Breast epithelium (tissue), 4 donors: ENCODE results near the gene CSNK2B. TPM values are rescaled to one million over a fixed set of nuclear protein-coding genes. Genes with fewer than 3 reads are reported as not detected.

Source experiments
- DNase-seq, 2 donors: peaks; one replicate each; pipeline ENCODE4 v3.0.0-alpha.2; 2019; ENCODE audit warnings: low spot score in 2 of 2
- H3K27ac ChIP-seq, 2 donors: fragments of 200-600 bp; sonication (generic) in 1 of 2; one replicate each; pipeline ENCODE4 v1.5.1; 2016 to 2019; ENCODE audit warnings: mild to moderate bottlenecking in 1 of 2
- H3K27me3 ChIP-seq, 2 donors: fragments of 200-600 bp; sonication (generic) in 1 of 2; one replicate each; pipeline versions ENCODE4 v1.5.1 to v1.6.0; 2017 to 2019; ENCODE audit warnings: control low read depth in 1 of 2, mild to moderate bottlenecking in 1 of 2
- H3K36me3 ChIP-seq: fragments of 200-600 bp; one replicate; pipeline ENCODE4 v1.5.1; 2019
- H3K4me1 ChIP-seq, 2 donors: fragments of 200-600 bp; sonication (generic); one replicate each; pipeline ENCODE4 v1.5.1; 2016 to 2019; ENCODE audit warnings: control low read depth in 1 of 2
- H3K4me3 ChIP-seq, 3 donors: fragments of 200-600 bp; sonication (generic); 1 replicate in 2 of 3; 2 replicates in 1 of 3; pipeline ENCODE4 v1.5.1; 2016 to 2019; ENCODE audit warnings: mild to moderate bottlenecking in 3 of 3, moderate library complexity in 2 of 3
- H3K9me3 ChIP-seq, 2 donors: fragments of 200-600 bp; sonication (generic) in 1 of 2; one replicate each; pipeline ENCODE4 v1.5.1; 2016 to 2019; ENCODE audit warnings: control low read depth in 1 of 2
- CTCF ChIP-seq, 3 donors: fragments of 450-650 bp; IDR thresholded peaks; one replicate each; pipeline ENCODE4 v1.5.1; 2016 to 2017; ENCODE audit warnings: antibody characterized with exemption in 3 of 3, mild to moderate bottlenecking in 3 of 3, moderate library complexity in 3 of 3
- POLR2A ChIP-seq: fragments of 450-650 bp; IDR thresholded peaks from one replicate; pipeline ENCODE4 v1.6.1; 2016; ENCODE audit warnings: antibody characterized with exemption, mild to moderate bottlenecking, moderate library complexity
- POLR2AphosphoS5 ChIP-seq, 3 donors: sonication (generic); formaldehyde crosslinking; IDR thresholded peaks; one replicate each; pipeline ENCODE4 v1.6.1; 2017; ENCODE audit warnings: antibody characterized with exemption in 3 of 3
- intact Hi-C: fragments of 100-400 bp; cut with DNase I; formaldehyde crosslinking; loops from one replicate; pipeline ENCODE4 v1.15.1; 2023; ENCODE audit warnings: low total_unique reads
- total RNA-seq, 3 donors: library from RNA; depleted of rRNA; stranded (reverse); fragments of >200 nt; gene quantifications; one replicate each; pipeline ENCODE4 v1.1.0, GENCODE V29; 2016

The CSNK2B gene
- total RNA-seq, 3 donors from 2014 or later = 135 to 180 (median 178) TPM

- DNase-seq = no peak
- Histone ChIP-seq H3K9me3 (no peaks in the 10 kb centered on the region), H3K36me3 (no peaks in the 10 kb centered on the region), H3K27me3 (no peaks in the 10 kb centered on the region), H3K4me3 (no peak overlapping the region), H3K4me1 (no peaks in the 10 kb centered on the region), H3K27ac (no peak overlapping the region)
- intact Hi-C loops = no loop called here
- TF ChIP-seq POLR2A (no peak), CTCF (IDR thresholded peaks at IDR 0.05) (no peak), POLR2AphosphoS5 (IDR thresholded peaks at IDR 0.05) (no peak)
Measured at GRCh38 chr6:31710523-31711219, 44.8 kb downstream of the CSNK2B start.

GRCh38 chr6:31711233-31711632 lies 45.4 kb downstream of the CSNK2B start:
- Histone ChIP-seq H3K4me3 (no peak overlapping the region), H3K27me3 (no peaks in the 10 kb centered on the region), H3K4me1 (no peaks in the 10 kb centered on the region), H3K27ac (no peak overlapping the region), H3K9me3 (no peaks in the 10 kb centered on the region), H3K36me3 (no peaks in the 10 kb centered on the region)
- intact Hi-C loops = no loop called here
- DNase-seq = no peak
- TF ChIP-seq POLR2AphosphoS5 (IDR thresholded peaks at IDR 0.05) = no peak
- TF ChIP-seq POLR2A = no peak
- TF ChIP-seq CTCF (IDR thresholded peaks at IDR 0.05) = no peak

- no peak overlapping the region for H3K4me3 ChIP-seq
- no peaks in the 10 kb centered on the region for H3K36me3 ChIP-seq
- intact Hi-C loops = no loop called here
- H3K27ac ChIP-seq = no peak overlapping the region
- no peaks in the 10 kb centered on the region for H3K9me3 ChIP-seq
- DNase-seq = peak in 1 of 2 donors; percentile 37
- H3K4me1 ChIP-seq = no peaks in the 10 kb centered on the region
- TF ChIP-seq POLR2A (no peak), CTCF (IDR thresholded peaks at IDR 0.05) (peak in 2 of 3 donors; percentile 11 to 50)
- H3K27me3 ChIP-seq = no peaks in the 10 kb centered on the region
Measured at GRCh38 chr6:31712296-31712695, 46.4 kb downstream of the CSNK2B start.

GRCh38 chr6:31713465-31713864 lies 47.6 kb downstream of the CSNK2B start:
- H3K4me3 ChIP-seq = no peak overlapping the region
- H3K27me3 ChIP-seq = no peaks in the 10 kb centered on the region
- TF ChIP-seq POLR2A (no peak), CTCF (IDR thresholded peaks at IDR 0.05) (no peak), POLR2AphosphoS5 (IDR thresholded peaks at IDR 0.05) (no peak)
- no peaks in the 10 kb centered on the region for H3K36me3 ChIP-seq
- no peaks in the 10 kb centered on the region for H3K9me3 ChIP-seq
- DNase-seq = no peak
- intact Hi-C loops = no loop called here
- no peak overlapping the region for H3K27ac ChIP-seq
- peaks cover 3 to 6% of the 10 kb centered on the region in 2 donors for H3K4me1 ChIP-seq

GRCh38 chr6:31713991-31714684 lies 48.3 kb downstream of the CSNK2B start:
- DNase-seq = no peak
- Histone ChIP-seq H3K4me3 (no peak overlapping the region), H3K9me3 (no peaks in the 10 kb centered on the region), H3K4me1 (peaks cover 3 to 6% of the 10 kb centered on the region in 2 donors), H3K27me3 (no peaks in the 10 kb centered on the region), H3K36me3 (no peaks in the 10 kb centered on the region), H3K27ac (no peak overlapping the region)
- TF ChIP-seq CTCF (IDR thresholded peaks at IDR 0.05) (no peak), POLR2AphosphoS5 (IDR thresholded peaks at IDR 0.05) (no peak), POLR2A (no peak)
- intact Hi-C loops = no loop called here
